NOMO-1 (cell line): Measurements from ENCODE around the gene AHSP.
"Not testable (repeated sequence)": the region's sequence is repeated elsewhere in the genome, so short reads cannot be mapped to it uniquely, and the experiment has no call there.

Source experiments
- DNase-seq, 2 experiments: peaks; one replicate each; lab custom pipeline; 2025; ENCODE audit not compliant: unreplicated experiment in 2 of 2; lab: John Stamatoyannopoulos, UW

AHSP gene

GRCh38 chr16:31499928-31500327, 27.8 kb upstream of the AHSP start:
- DNase-seq = no peak

- DNase-seq = no peak
These were observed 26.3 kb upstream of the AHSP start for GRCh38 chr16:31501226-31501965.

GRCh38 chr16:31501966-31502348, 25.7 kb upstream of the AHSP start:
- no peak for DNase-seq

GRCh38 chr16:31502981-31503380, 24.7 kb upstream of the AHSP start:
- no peak for DNase-seq

- not testable (repeated sequence) for DNase-seq
These were observed 24.1 kb upstream of the AHSP start for GRCh38 chr16:31503555-31503954.

- no peak for DNase-seq
These were observed 23.5 kb upstream of the AHSP start for GRCh38 chr16:31504159-31504558.

- DNase-seq = peak in 1 of 2 experiments; percentile 57
These were observed 22.2 kb upstream of the AHSP start for GRCh38 chr16:31505483-31505882.

GRCh38 chr16:31507617-31507928, 20.1 kb upstream of the AHSP start:
- no peak for DNase-seq

GRCh38 chr16:31507929-31508705, 19.6 kb upstream of the AHSP start, which contains the start of gene RUSF1:
Gene RUSF1, minus strand, starts transcription at chr16:31508391. Its CDS starts 18 bp downstream, at chr16:31508373.
- peak; percentile 77 to 81 for DNase-seq

- no peak for DNase-seq
These were observed 18.9 kb upstream of the AHSP start for GRCh38 chr16:31508706-31509195.

GRCh38 chr16:31513126-31513525, 14.6 kb upstream of the AHSP start:
- DNase-seq = no peak

- no peak for DNase-seq
These were observed 13.8 kb upstream of the AHSP start for GRCh38 chr16:31513884-31514283.

GRCh38 chr16:31517800-31518402, 9.8 kb upstream of the AHSP start:
- DNase-seq = no peak

- no peak for DNase-seq
These were observed 7.8 kb upstream of the AHSP start for GRCh38 chr16:31519759-31520431.

- no peak for DNase-seq
These were observed 6.3 kb upstream of the AHSP start for GRCh38 chr16:31521368-31521767.

- no peak for DNase-seq
These were observed 5.6 kb upstream of the AHSP start for GRCh38 chr16:31522071-31522470.

GRCh38 chr16:31523768-31524167, 3.9 kb upstream of the AHSP start:
- not testable (repeated sequence) for DNase-seq

GRCh38 chr16:31525113-31525512, 2.6 kb upstream of the AHSP start:
- no peak for DNase-seq

- no peak for DNase-seq
These were observed 915 bp downstream of the AHSP start for GRCh38 chr16:31528523-31529107.

GRCh38 chr16:31529108-31529936, 1.6 kb downstream of the AHSP start:
- DNase-seq = no peak
